DND-41 (cell line): ENCODE measurements around the gene TMEM135.

Experiments used
- EZH2 ChIP-seq: IDR thresholded peaks from 3 replicates; pipeline ENCODE4 v1.6.1; 2012; ENCODE audit warnings: borderline replicate concordance, low read depth, mild to moderate bottlenecking, moderate library complexity, low read length, inconsistent platforms; ENCODE audit not compliant: severe bottlenecking
- TF ChIP-seq, protein P1 (sequence below): IDR thresholded peaks from 2 replicates; pipeline ENCODE4 v1.5.1; 2012; ENCODE audit warnings: borderline replicate concordance, low read length, moderate library complexity, mild to moderate bottlenecking; ENCODE audit not compliant: poor library complexity, severe bottlenecking; ENCODE audit errors: extremely low read depth

DNA sequence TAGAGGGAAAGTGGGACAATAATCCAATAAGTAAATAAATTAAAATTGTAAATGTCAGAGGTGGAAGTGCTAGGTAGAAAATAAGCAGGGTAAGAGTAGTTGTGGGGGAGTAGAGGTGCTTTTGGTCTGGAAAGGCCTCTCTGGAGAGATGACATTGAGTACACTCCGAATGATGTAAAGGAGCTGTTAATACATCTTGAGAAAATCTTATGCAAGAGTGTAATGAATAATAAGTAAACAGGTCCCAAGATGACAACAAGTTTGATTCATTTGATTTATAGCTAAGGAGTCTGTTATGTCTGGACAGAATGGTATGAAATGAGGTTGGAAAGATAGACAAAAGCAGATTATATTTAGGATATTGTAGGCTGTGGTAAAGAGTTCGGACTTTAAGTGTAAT lies 87.5 kb downstream of the TMEM135 start:
- TF ChIP-seq, protein P1, sequence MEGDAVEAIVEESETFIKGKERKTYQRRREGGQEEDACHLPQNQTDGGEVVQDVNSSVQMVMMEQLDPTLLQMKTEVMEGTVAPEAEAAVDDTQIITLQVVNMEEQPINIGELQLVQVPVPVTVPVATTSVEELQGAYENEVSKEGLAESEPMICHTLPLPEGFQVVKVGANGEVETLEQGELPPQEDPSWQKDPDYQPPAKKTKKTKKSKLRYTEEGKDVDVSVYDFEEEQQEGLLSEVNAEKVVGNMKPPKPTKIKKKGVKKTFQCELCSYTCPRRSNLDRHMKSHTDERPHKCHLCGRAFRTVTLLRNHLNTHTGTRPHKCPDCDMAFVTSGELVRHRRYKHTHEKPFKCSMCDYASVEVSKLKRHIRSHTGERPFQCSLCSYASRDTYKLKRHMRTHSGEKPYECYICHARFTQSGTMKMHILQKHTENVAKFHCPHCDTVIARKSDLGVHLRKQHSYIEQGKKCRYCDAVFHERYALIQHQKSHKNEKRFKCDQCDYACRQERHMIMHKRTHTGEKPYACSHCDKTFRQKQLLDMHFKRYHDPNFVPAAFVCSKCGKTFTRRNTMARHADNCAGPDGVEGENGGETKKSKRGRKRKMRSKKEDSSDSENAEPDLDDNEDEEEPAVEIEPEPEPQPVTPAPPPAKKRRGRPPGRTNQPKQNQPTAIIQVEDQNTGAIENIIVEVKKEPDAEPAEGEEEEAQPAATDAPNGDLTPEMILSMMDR, result no peak
- no peak for TF ChIP-seq EZH2
